Measurements from ENCODE around the gene CDK14.

DNA sequence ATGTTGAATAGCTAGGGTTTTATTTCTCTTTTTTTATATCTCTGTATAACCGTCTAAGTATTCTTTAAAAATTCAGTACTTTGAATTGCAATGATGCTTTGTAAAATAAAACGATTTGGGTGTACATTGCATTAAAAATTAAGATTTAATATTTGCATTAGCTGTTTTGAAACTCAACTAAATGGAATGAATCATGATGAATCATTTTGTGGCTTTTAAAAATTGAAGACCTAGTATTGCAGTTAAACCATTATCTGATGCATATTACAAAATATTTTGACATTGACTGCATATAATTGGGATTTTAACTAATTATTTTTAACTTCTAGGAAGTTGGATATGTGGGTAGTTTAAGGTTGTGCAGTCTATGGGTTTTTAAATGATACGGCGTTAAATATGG is 314.0 kb downstream of the CDK14 start:
- TF ChIP-seq, protein P1, sequence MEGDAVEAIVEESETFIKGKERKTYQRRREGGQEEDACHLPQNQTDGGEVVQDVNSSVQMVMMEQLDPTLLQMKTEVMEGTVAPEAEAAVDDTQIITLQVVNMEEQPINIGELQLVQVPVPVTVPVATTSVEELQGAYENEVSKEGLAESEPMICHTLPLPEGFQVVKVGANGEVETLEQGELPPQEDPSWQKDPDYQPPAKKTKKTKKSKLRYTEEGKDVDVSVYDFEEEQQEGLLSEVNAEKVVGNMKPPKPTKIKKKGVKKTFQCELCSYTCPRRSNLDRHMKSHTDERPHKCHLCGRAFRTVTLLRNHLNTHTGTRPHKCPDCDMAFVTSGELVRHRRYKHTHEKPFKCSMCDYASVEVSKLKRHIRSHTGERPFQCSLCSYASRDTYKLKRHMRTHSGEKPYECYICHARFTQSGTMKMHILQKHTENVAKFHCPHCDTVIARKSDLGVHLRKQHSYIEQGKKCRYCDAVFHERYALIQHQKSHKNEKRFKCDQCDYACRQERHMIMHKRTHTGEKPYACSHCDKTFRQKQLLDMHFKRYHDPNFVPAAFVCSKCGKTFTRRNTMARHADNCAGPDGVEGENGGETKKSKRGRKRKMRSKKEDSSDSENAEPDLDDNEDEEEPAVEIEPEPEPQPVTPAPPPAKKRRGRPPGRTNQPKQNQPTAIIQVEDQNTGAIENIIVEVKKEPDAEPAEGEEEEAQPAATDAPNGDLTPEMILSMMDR (IDR thresholded peaks at IDR 0.05), result no peak
- TF ChIP-seq POLR2A (IDR thresholded peaks at IDR 0.05), result no peak

Measured in esophagus squamous epithelium (tissue), 4 donors.